ENCODE results near the gene ERLEC1. TPM values are rescaled to one million over a fixed set of nuclear protein-coding genes. Genes with fewer than 3 reads are reported as not detected.

Gene ERLEC1
- total and polyA plus RNA-seq, 2 of the 4 experiments (the other 2 are of a cell fraction): 40.3 to 53.4 TPM

DNA sequence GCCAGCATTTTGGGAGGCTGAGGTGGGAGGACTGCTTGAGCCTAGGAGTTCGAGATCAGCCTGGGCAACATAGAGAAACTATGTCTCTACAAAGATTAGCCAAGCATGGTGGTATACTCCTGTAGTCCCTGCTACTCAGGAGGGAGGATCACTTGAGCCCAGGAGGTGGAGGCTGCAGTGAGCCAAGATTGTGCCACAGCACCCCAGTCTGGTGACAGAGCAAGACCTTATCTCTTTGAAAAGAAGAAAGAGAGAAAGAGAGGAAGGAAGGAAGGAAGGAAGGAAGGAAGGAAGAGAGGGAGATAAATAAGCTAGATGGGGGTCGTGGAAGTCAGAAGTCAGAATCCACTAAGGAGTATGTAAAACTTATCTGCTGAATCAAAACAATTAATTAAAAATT lies 56.8 kb downstream of the ERLEC1 start:
- in situ Hi-C loops (cut with MboI; ENCODE audit: low sequenced_read_pairs): no loop called here
- Histone ChIP-seq H3K18ac (ENCODE audit: low read depth, low read length) (no peak overlapping the region), H3K36me3 (ENCODE audit: control insufficient read depth, insufficient read depth, low read length) (no peaks in the 10 kb centered on the region; the same call in 1 of the 2 replicates), H2BK15ac (ENCODE audit: low read depth, low read length) (no peak overlapping the region), H2AFZ (replicated peaks; ENCODE audit: low read length, poor library complexity) (no peak overlapping the region), H2BK5ac (ENCODE audit: low read depth, low read length, poor library complexity, severe bottlenecking) (no peak overlapping the region), H3K4ac (ENCODE audit: low read depth, low read length) (no peak overlapping the region), H3K9ac (ENCODE audit: low read depth, low read length) (no peak overlapping the region), H3K4me3 (ENCODE audit: insufficient read depth, low read depth, low read length) (no peak overlapping the region), H3K56ac (ENCODE audit: extremely low read depth, insufficient read depth, low read length) (no peak overlapping the region), H2AK9ac (replicated peaks; ENCODE audit: low read depth, low read length, poor library complexity) (no peak overlapping the region), H2AK5ac (ENCODE audit: low read depth, low read length) (no peak overlapping the region), H4K91ac (ENCODE audit: insufficient read depth, low read depth, low read length) (no peak overlapping the region), H3K14ac (replicated peaks; ENCODE audit: low read depth, low read length) (no peak overlapping the region), H4K5ac (ENCODE audit: low read depth, low read length) (no peak overlapping the region), H3K4me2 (ENCODE audit: low read depth, low read length) (no peak overlapping the region), H2BK120ac (ENCODE audit: low read depth, low read length) (no peak overlapping the region), H3K79me1 (ENCODE audit: low read depth in 1 of 2, low read length in 2 of 2) (no peaks in the 10 kb centered on the region), H3K9me3 (ENCODE audit: control insufficient read depth, insufficient read depth, low read length) (peaks cover 2% of the 10 kb centered on the region), H4K8ac (ENCODE audit: low read depth in 2 of 2, low read length in 2 of 2) (no peak overlapping the region), H3K23ac (ENCODE audit: low read depth, low read length) (no peak overlapping the region), H3K4me1 (ENCODE audit: control insufficient read depth, insufficient read depth, low read length) (no peaks in the 10 kb centered on the region), H3K27me3 (ENCODE audit: control insufficient read depth, insufficient read depth, low read length) (no peaks in the 10 kb centered on the region), H4K20me1 (ENCODE audit: insufficient read depth, low read length) (no peaks in the 10 kb centered on the region), H3K27ac (ENCODE audit: insufficient read depth, low read length) (no peak overlapping the region), H3K9me1 (ENCODE audit: insufficient read depth, low read length) (no peaks in the 10 kb centered on the region), H2BK20ac (ENCODE audit: low read depth, low read length) (no peak overlapping the region)
- dilution Hi-C loops (cut with HindIII; ENCODE audit: low sequenced_read_pairs, unreplicated experiment): no loop called here
- intact Hi-C loops (cut with micrococcal nuclease): no loop called here
- WGBS, 2 experiments (ENCODE audit: extremely low coverage in 2 of 2, insufficient read length in 1 of 2): 67% methylated on average over 1 of the region's 2 CpGs; no CpG with 5 or more reads in 1 of the 2 experiments
- ChIA-PET CTCF (no interaction called here), POLR2A (ENCODE audit: unreplicated experiment) (no interaction called here)
- TF ChIP-seq, protein P1, sequence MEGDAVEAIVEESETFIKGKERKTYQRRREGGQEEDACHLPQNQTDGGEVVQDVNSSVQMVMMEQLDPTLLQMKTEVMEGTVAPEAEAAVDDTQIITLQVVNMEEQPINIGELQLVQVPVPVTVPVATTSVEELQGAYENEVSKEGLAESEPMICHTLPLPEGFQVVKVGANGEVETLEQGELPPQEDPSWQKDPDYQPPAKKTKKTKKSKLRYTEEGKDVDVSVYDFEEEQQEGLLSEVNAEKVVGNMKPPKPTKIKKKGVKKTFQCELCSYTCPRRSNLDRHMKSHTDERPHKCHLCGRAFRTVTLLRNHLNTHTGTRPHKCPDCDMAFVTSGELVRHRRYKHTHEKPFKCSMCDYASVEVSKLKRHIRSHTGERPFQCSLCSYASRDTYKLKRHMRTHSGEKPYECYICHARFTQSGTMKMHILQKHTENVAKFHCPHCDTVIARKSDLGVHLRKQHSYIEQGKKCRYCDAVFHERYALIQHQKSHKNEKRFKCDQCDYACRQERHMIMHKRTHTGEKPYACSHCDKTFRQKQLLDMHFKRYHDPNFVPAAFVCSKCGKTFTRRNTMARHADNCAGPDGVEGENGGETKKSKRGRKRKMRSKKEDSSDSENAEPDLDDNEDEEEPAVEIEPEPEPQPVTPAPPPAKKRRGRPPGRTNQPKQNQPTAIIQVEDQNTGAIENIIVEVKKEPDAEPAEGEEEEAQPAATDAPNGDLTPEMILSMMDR (conservative IDR thresholded peaks at IDR 0.05; ENCODE audit: low read depth, low read length): no peak
- no peak for TF ChIP-seq MAFK (IDR thresholded peaks at IDR 0.05; ENCODE audit: low read depth, low read length)
- no peak for TF ChIP-seq RAD21 (IDR thresholded peaks at IDR 0.05; ENCODE audit: low read length)
- TF ChIP-seq, protein P2, sequence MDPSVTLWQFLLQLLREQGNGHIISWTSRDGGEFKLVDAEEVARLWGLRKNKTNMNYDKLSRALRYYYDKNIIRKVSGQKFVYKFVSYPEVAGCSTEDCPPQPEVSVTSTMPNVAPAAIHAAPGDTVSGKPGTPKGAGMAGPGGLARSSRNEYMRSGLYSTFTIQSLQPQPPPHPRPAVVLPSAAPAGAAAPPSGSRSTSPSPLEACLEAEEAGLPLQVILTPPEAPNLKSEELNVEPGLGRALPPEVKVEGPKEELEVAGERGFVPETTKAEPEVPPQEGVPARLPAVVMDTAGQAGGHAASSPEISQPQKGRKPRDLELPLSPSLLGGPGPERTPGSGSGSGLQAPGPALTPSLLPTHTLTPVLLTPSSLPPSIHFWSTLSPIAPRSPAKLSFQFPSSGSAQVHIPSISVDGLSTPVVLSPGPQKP (IDR thresholded peaks at IDR 0.05; ENCODE audit: borderline replicate concordance, low read depth, low read length): no peak
- TF ChIP-seq SMC3 (IDR thresholded peaks at IDR 0.05; ENCODE audit: low read depth, low read length): no peak
- TF ChIP-seq MXI1 (IDR thresholded peaks at IDR 0.05; ENCODE audit: borderline replicate concordance, low read depth, low read length): no peak
- TF ChIP-seq, protein P3, sequence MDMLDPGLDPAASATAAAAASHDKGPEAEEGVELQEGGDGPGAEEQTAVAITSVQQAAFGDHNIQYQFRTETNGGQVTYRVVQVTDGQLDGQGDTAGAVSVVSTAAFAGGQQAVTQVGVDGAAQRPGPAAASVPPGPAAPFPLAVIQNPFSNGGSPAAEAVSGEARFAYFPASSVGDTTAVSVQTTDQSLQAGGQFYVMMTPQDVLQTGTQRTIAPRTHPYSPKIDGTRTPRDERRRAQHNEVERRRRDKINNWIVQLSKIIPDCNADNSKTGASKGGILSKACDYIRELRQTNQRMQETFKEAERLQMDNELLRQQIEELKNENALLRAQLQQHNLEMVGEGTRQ (IDR thresholded peaks at IDR 0.05; ENCODE audit: low read depth, low read length): no peak
- ATAC-seq (ENCODE audit: low read depth): no peak
- BruUV-seq (replicated peaks): no TSS peak
- no peak for DNase-seq
